Subcutaneous adipose tissue (tissue), 4 donors: ENCODE data around the gene EPDR1. TPM values are rescaled to one million over a fixed set of nuclear protein-coding genes. Genes with fewer than 3 reads are reported as not detected.

ENCODE experiments used
- CTCF ChIP-seq: fragments of 450-650 bp; IDR thresholded peaks from one replicate; pipeline ENCODE4 v1.5.1; 2016; ENCODE audit warnings: low read depth, mild to moderate bottlenecking, control low read depth, antibody characterized with exemption, moderate library complexity
- total RNA-seq, 4 donors: library from RNA; depleted of rRNA; stranded (reverse); fragments of >200 nt; gene quantifications; one replicate each; pipeline ENCODE4 v1.1.0, GENCODE V29; 2016

Gene EPDR1
- total RNA-seq, 4 donors from 2014 or later, result 14.5 to 53.5 (median 34.9) TPM

GRCh38 chr7:37947138-37947940, 26.9 kb downstream of the EPDR1 start:
- no peak for TF ChIP-seq CTCF

- TF ChIP-seq CTCF, result no peak
These were observed 27.4 kb downstream of the EPDR1 start for GRCh38 chr7:37947941-37948210.

- TF ChIP-seq CTCF, result no peak
These were observed 31.8 kb downstream of the EPDR1 start for GRCh38 chr7:37952240-37952639.

GRCh38 chr7:37956791-37957190, 36.4 kb downstream of the EPDR1 start:
- no peak for TF ChIP-seq CTCF

- TF ChIP-seq CTCF, result no peak
These were observed 37.0 kb downstream of the EPDR1 start for GRCh38 chr7:37957221-37957970.

- no peak for TF ChIP-seq CTCF
These were observed 40.0 kb downstream of the EPDR1 start for GRCh38 chr7:37960483-37960882.

- no peak for TF ChIP-seq CTCF
These were observed 40.8 kb downstream of the EPDR1 start for GRCh38 chr7:37961251-37961650.
